ENCODE data around the gene ADIPOR2. TPM values are rescaled to one million over a fixed set of nuclear protein-coding genes. Genes with fewer than 3 reads are reported as not detected.

Gene ADIPOR2
- total and polyA plus RNA-seq, 8 donors = 2.9 to 185 (median 26.9) TPM

DNA sequence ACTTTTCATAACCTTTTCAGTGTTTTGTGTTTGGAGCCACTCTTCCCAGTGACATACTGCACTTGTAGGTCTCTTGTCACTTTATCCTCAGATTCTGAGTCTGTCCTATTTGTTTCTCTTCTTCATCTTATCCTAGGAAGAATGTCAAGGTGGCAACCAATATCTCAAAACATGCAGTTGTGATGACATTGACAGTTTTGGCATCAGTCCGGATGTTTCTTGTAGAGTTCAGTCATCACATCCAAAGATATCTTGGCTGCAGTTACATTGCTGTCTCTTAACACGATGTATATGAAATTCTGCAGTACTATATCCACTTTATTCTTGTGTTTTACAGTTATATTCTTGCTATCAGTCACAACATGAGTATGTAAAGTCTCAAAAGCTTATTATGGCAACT lies 6.4 kb downstream of the ADIPOR2 start:
- 41 to 55% (median 44%) methylated on average over 2 of the region's 2 CpGs for WGBS, 5 donors
- Histone ChIP-seq H3K4me3 (no peak overlapping the region), H3K36me3 (peaks cover 0 to 4% (median 0%) of the 10 kb centered on the region in 4 donors), H3K27me3 (no peaks in the 10 kb centered on the region), H3K9me3 (no peaks in the 10 kb centered on the region), H3K27ac (peak overlapping the region in 1 of 5 donors; percentile 14), H3K4me1 (peaks cover 34 to 87% (median 56%) of the 10 kb centered on the region in 4 donors)
- TF ChIP-seq CTCF (IDR thresholded peaks at IDR 0.05) (no peak), POLR2AphosphoS5 (IDR thresholded peaks at IDR 0.05) (no peak), POLR2A (IDR thresholded peaks at IDR 0.05) (no peak), EP300 (IDR thresholded peaks at IDR 0.05) (no peak)
- intact Hi-C loops (cut with DNase I; ENCODE audit: low total_unique reads) = no loop called here
- no peak for DNase-seq

DNA sequence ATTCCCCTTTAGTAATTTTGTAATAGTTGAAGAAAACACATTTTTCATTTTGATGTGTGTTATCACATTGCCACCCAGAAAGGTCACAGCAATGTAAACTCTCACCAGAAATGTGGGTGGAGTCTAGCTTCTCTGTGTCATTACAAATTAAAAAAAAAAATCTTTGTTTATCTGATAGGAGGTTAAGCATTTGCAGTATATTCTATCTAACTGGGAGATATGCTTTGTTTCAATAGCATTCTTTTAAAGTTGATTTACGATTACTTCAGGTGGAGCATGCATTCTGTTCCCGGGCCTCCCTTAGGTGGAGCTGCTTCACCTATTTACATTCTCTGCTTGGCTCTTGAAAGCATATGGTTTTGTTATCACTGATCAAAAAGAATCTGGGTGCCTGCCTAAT lies 7.8 kb downstream of the ADIPOR2 start:
- WGBS, 5 donors = 28 to 41% (median 36%) methylated on average over 2 of the region's 2 CpGs
- DNase-seq = peak; percentile 46 to 74
- no peak overlapping the region for H3K4me3 ChIP-seq
- TF ChIP-seq POLR2AphosphoS5 (IDR thresholded peaks at IDR 0.05) = peak in 2 of 3 donors; percentile 58 to 59
- TF ChIP-seq EP300 (IDR thresholded peaks at IDR 0.05) = no peak
- TF ChIP-seq CTCF (IDR thresholded peaks at IDR 0.05) = peak in 3 of 7 experiments; percentile 13 to 31 (median 22)
- intact Hi-C loops (cut with DNase I; ENCODE audit: low total_unique reads) = no loop called here
- H3K27ac ChIP-seq = peak overlapping the region in 2 of 5 donors; percentile 3 to 56
- peaks cover 25 to 89% (median 56%) of the 10 kb centered on the region in 4 donors for H3K4me1 ChIP-seq
- H3K36me3 ChIP-seq = peaks cover 0 to 3% (median 0%) of the 10 kb centered on the region in 4 donors
- H3K9me3 ChIP-seq = no peaks in the 10 kb centered on the region
- no peaks in the 10 kb centered on the region for H3K27me3 ChIP-seq

DNA sequence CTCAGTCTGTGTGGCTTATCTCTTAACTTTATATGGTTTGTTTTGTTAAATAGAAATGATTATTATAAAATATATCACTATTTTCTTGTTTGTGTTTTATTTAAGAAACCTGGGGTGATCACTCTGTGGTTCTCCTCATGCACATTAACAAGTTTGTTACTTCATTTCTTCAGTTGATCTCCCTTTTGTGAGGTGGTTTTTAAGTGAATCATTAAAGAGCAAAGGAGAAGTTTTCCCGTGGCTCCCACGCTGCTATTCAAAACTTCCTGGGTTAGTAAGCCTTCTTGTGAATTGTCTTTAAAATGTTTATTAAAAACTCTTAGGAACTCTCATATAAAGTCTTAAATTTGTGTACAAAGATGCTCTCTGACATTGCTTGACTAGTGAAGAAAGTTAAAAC lies 11.8 kb downstream of the ADIPOR2 start:
- H3K4me1 ChIP-seq = peaks cover 28 to 88% (median 63%) of the 10 kb centered on the region in 4 donors
- TF ChIP-seq EP300 (IDR thresholded peaks at IDR 0.05) = no peak
- no peaks in the 10 kb centered on the region for H3K36me3 ChIP-seq
- no peak overlapping the region for H3K4me3 ChIP-seq
- intact Hi-C loops (cut with DNase I; ENCODE audit: low total_unique reads) = no loop called here
- no peaks in the 10 kb centered on the region for H3K9me3 ChIP-seq
- WGBS, 5 donors = 18 to 31% (median 26%) methylated on average over 2 of the region's 2 CpGs
- H3K27me3 ChIP-seq = no peaks in the 10 kb centered on the region
- DNase-seq = no peak
- no peak overlapping the region for H3K27ac ChIP-seq

DNA sequence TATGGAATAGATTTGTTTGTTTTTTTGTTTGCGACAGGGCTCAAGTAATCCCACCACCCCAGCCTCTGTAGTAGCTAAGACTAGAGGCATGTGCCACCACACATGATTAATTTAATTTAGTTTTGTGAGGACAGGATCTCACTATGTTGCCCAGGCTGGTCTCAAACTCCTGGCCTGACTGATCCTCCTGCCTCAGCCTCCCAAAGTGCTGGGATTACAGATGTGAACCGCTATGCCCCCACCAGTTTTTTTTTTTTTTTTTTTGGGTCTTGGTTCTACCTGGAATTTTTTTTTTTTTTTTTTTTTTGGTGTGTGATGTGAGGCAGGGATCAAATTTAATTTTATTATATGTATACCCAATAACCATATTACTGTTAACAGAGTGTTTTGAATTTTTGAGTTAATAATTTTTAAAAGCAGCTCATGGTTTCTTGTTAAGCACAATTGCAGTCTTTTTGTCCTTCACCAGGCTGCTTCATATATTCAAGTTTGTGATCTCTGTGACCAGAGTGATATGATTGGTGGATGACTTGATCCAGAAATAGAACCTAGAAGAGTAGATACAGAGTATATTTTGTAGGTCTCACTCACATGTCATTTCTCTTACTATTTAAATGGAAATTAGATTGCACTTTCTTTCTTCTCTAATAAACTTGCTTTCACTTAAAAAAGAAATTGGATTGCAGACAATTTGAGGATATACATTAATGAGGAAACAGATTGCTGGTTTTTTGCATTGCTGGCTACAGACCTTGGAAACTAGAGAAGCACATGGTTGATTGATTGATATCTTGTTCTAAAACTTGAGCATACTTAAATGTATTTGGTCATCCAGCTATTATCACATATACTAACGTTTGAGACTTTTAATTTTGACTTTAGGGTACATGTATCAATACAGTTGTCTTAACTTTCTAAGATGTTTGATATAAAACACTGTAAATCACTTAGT lies 13.2 kb downstream of the ADIPOR2 start:
- DNase-seq = no peak
- Histone ChIP-seq H3K36me3 (no peaks in the 10 kb centered on the region), H3K27ac (no peak overlapping the region), H3K4me1 (peaks cover 25 to 85% (median 52%) of the 10 kb centered on the region in 4 donors), H3K9me3 (no peaks in the 10 kb centered on the region), H3K27me3 (no peaks in the 10 kb centered on the region), H3K4me3 (no peak overlapping the region)
- no peak for TF ChIP-seq EP300 (IDR thresholded peaks at IDR 0.05)
- TF ChIP-seq CTCF (IDR thresholded peaks at IDR 0.05) = no peak
- no peak for TF ChIP-seq POLR2A (IDR thresholded peaks at IDR 0.05)
- TF ChIP-seq POLR2AphosphoS5 (IDR thresholded peaks at IDR 0.05) = no peak
- intact Hi-C loops (cut with DNase I; ENCODE audit: low total_unique reads) = no loop called here
- 67 to 73% (median 71%) methylated on average over 3 of the region's 3 CpGs for WGBS, 5 donors

Measured in stomach (tissue), 9 donors.